GM21786 (cell line): ENCODE data around the gene LKAAEAR1.

Experiments used
- ATAC-seq: cut with Tn5 transposase; IDR thresholded peaks from one replicate; pipeline ENCODE4 v1.9.1; 2021; ENCODE audit not compliant: unreplicated experiment

The LKAAEAR1 gene

GRCh38 chr20:64040231-64041039 is 43.8 kb downstream of the LKAAEAR1 start:
- no peak for ATAC-seq

GRCh38 chr20:64039293-64040160 is 44.7 kb downstream of the LKAAEAR1 start:
- ATAC-seq: no peak

- ATAC-seq: peak; percentile 50
Measured at GRCh38 chr20:64038565-64039292, 45.5 kb downstream of the LKAAEAR1 start.

GRCh38 chr20:64038224-64038564 is 46.0 kb downstream of the LKAAEAR1 start:
- peak; percentile 19 for ATAC-seq

GRCh38 chr20:64037498-64038213 is 46.5 kb downstream of the LKAAEAR1 start:
- no peak for ATAC-seq

- no peak for ATAC-seq
Measured at GRCh38 chr20:64037199-64037497, 47.0 kb downstream of the LKAAEAR1 start.

- ATAC-seq: no peak
Measured at GRCh38 chr20:64036346-64037198, 47.6 kb downstream of the LKAAEAR1 start.

- no peak for ATAC-seq
Measured at GRCh38 chr20:64035933-64036345, 48.3 kb downstream of the LKAAEAR1 start, which contains the start of gene C20orf204. TSS of gene C20orf204 (plus strand) at chr20:64036182. CDS start at chr20:64036324, 142 bp downstream.

GRCh38 chr20:64035066-64035932 is 48.9 kb downstream of the LKAAEAR1 start:
- no peak for ATAC-seq

- ATAC-seq: no peak
Measured at GRCh38 chr20:64033981-64034493, 50.2 kb downstream of the LKAAEAR1 start.
